OCI-LY3 (cell line): ENCODE measurements around the gene RESF1.

Experiments used
- EZH2phosphoT487 ChIP-seq: fragments of 200-600 bp; shearing (Covaris generic); IDR thresholded peaks from 2 replicates; pipeline ENCODE4 v1.6.1; 2018; ENCODE audit warnings: antibody characterized with exemption, mixed run types, low read depth
- TF ChIP-seq, protein P1 (sequence below): fragments of 200-600, 300-600 bp; sonication (generic); IDR thresholded peaks from 2 replicates; pipeline ENCODE4 v1.5.1; 2014; ENCODE audit warnings: antibody characterized with exemption, low read length, low read depth

- TF ChIP-seq, protein P1, sequence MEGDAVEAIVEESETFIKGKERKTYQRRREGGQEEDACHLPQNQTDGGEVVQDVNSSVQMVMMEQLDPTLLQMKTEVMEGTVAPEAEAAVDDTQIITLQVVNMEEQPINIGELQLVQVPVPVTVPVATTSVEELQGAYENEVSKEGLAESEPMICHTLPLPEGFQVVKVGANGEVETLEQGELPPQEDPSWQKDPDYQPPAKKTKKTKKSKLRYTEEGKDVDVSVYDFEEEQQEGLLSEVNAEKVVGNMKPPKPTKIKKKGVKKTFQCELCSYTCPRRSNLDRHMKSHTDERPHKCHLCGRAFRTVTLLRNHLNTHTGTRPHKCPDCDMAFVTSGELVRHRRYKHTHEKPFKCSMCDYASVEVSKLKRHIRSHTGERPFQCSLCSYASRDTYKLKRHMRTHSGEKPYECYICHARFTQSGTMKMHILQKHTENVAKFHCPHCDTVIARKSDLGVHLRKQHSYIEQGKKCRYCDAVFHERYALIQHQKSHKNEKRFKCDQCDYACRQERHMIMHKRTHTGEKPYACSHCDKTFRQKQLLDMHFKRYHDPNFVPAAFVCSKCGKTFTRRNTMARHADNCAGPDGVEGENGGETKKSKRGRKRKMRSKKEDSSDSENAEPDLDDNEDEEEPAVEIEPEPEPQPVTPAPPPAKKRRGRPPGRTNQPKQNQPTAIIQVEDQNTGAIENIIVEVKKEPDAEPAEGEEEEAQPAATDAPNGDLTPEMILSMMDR: no peak
- TF ChIP-seq EZH2phosphoT487: no peak
Measured at GRCh38 chr12:31984806-31985591, 25.8 kb downstream of the RESF1 start.
